LNCAP (cell line): Measurements from ENCODE around the gene PMEPA1.

Experiments
- TF ChIP-seq, protein P1 (sequence below): fragments of 450-650 bp; IDR thresholded peaks from 2 replicates; pipeline ENCODE4 v1.5.1; 2017; ENCODE audit warnings: mild to moderate bottlenecking

Gene PMEPA1

DNA sequence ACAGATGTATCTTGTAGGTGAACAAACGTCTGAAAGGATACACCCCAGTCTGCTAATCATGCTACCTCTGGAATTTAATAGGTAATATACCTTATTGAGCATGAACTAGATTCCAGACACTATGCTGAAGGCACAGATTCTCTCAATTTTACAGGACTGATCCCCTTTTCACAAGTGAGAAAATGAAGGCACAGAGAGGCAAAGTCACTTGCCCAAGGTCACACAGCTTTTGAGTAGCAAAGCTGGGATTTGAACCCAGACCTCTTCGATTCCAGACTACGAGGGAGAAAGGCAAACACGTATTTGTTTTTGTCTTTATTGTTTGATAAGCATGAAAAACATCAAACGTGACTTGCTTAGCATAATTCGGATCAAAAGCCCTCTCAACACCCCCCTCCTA lies 34.4 kb upstream of the PMEPA1 start:
- TF ChIP-seq, protein P1, sequence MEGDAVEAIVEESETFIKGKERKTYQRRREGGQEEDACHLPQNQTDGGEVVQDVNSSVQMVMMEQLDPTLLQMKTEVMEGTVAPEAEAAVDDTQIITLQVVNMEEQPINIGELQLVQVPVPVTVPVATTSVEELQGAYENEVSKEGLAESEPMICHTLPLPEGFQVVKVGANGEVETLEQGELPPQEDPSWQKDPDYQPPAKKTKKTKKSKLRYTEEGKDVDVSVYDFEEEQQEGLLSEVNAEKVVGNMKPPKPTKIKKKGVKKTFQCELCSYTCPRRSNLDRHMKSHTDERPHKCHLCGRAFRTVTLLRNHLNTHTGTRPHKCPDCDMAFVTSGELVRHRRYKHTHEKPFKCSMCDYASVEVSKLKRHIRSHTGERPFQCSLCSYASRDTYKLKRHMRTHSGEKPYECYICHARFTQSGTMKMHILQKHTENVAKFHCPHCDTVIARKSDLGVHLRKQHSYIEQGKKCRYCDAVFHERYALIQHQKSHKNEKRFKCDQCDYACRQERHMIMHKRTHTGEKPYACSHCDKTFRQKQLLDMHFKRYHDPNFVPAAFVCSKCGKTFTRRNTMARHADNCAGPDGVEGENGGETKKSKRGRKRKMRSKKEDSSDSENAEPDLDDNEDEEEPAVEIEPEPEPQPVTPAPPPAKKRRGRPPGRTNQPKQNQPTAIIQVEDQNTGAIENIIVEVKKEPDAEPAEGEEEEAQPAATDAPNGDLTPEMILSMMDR = no peak

DNA sequence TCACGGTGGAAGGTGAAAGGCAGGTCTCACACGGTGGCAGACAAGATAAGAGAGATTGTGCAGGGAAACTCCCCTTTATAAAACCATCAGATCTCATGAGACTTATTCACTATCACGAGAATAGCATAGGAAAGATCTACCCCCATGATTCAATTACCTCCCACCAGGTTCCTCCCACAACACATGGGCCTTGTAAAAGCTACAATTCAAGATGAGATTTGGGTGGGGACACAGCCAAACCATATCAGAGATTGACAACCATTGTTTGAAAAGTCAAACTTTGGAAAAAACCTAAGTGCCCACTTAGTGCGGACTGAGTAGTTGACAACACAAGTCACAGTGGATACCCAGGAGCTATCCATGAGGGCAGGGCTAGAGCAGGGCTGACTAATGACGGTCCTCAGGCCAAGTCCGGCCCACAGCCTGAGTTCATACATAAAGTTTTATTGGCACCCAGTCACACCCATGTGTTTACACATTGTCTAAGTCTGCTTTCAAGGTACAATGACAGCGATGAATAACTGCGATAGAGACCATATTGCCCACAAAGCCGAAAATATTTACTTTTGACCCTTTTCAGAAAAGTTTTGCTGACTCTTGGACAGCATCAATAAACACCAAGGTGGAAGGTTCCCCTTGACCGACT lies 33.8 kb upstream of the PMEPA1 start:
- TF ChIP-seq, protein P1 = no peak

DNA sequence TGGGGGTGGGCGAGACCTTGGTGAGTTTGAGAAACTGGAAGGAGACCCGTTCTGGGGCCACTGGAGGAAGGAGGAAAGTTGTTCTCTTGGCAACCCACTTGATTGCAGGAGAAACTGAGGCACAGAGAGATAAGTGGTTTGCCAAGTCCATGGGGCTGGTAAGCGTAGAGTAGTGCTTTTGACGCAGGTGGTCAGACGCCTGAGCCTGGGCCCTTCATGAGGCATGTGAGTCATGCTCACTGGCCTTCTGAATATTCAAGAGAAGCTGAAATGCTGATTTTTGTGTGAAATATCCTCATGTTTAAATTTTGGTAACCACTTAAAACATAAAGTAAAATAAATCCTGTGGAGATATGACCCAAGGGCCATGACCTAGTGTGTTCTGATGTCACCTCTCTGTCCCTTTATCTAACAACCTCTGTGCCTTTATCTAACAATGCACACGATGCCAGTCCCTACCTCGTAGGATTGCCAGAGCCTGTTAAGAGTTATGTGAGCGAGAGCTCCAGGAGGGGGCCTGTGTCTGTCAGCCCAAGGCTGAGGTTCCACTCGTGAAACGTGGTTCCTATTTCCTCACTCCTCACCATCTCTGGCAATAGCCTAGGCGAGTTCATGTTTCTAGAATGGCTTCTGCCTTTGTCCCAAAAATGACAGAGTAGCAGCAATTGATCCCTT lies 32.8 kb upstream of the PMEPA1 start:
- TF ChIP-seq, protein P1 = no peak

DNA sequence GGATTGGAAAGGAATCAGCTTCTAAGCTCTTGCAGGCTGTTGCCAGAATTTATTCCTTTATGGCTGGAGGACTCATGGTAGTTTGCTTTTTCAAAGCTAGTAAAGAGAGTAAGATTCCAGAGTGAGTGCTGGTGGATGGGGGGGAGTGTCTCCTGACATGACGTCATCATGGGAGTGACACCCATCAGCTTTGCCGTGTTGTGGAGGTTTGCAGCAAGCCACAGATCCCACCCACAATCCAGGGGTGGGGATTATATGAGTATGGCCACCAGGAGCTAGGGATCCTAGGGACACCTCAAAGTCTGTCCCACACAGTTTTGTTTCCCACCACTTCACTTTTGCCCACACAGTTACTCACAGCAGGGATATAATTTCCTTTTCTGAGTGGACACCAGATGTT lies 28.7 kb upstream of the PMEPA1 start:
- TF ChIP-seq, protein P1 = no peak

DNA sequence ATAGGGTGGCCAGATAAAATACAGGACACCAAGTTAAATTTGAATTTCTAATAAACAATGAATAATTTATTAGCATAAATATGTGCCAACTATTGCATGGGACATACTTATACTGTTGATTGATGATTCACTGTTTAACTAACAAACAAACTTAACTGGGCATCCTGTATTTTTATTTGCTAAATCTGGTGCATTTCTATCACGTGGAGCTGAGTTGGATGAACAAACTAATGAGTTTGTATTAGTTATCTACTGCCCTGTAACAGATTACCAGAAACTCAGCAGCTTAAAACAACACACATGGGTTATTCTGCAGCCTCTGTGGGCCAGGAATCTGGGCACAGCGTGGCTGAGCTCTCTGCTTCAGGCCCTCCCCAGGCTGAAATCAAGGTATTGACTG lies 28.2 kb upstream of the PMEPA1 start:
- TF ChIP-seq, protein P1 = no peak

DNA sequence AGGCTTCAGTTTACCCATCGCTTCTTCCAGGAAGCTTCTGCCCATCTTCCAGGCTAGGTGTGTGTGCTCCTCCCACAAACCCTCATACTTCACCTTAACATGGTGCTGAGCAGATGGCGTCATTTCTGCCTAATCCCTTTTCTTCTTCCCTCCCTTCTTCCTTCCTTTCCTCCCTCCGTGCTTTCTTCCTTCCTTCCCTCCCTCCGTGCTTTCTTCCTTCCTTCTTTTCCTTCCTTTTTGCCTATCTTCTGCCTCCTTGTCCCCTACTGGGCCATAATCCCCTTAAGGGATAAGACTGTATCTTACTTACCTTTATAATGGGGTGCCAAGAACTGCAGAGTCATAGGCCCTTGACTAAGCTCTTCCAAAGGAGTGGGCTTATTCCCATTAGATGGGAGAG lies 27.5 kb upstream of the PMEPA1 start:
- TF ChIP-seq, protein P1 = no peak

DNA sequence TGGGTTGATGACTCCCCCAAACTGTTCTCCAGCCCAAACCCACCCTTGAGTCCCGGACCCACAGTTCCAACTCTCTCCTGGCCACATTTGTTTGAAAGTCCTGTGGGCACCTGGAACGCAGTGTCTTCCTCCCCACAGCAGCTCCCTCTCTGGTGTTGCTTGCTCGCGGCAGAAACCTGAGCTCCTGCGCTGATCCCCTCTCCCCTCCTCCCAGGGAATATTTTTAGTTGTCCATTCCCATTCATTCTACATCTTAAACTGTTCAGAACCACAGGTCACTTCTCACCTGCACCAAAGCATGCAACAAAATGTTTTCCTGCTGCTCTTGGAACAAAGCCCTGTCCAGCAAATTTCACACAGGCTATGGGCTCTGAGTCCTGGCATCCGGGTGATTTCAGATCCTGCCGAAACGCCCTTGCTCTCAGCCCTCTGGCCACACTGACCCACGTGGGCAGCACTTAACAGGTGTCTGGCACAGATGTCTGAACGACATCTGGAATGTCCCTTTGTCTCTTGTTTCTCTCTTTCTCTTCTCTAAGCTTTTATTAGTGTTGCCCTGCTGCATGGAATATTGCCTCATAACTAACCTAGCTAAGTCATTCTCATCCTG lies 27.0 kb upstream of the PMEPA1 start:
- TF ChIP-seq, protein P1 = no peak
